ENCODE data around the gene DHX58.
A peak's percentile ranks its signal among the peaks of the same experiment; 100 is the strongest.

Gene DHX58

GRCh38 chr17:42153919-42154742 lies 41.6 kb upstream of the DHX58 start:
- no peak for TF ChIP-seq RAD21 (IDR thresholded peaks at IDR 0.05; ENCODE audit: low read depth)

- TF ChIP-seq MAX (IDR thresholded peaks at IDR 0.05), result no peak
- TF ChIP-seq ZBTB7A (IDR thresholded peaks at IDR 0.05; ENCODE audit: low read depth), result no peak
- TF ChIP-seq FOXM1 (IDR thresholded peaks at IDR 0.05; ENCODE audit: borderline replicate concordance, low read depth), result no peak
- no peak for TF ChIP-seq CEBPB (IDR thresholded peaks at IDR 0.05)
Measured at GRCh38 chr17:42146911-42147607, 34.5 kb upstream of the DHX58 start.

- TF ChIP-seq REST (IDR thresholded peaks at IDR 0.05; ENCODE audit: low read depth) (no peak), NFIC (IDR thresholded peaks at IDR 0.05) (no peak), EGR1 (IDR thresholded peaks at IDR 0.05) (peak; percentile 30; the same call in 1 of the 2 replicates), CREB1 (IDR thresholded peaks at IDR 0.05; ENCODE audit: low read depth) (no peak), TEAD4 (IDR thresholded peaks at IDR 0.05) (peak; percentile 40; the same call in 1 of the 2 replicates)
Measured at GRCh38 chr17:42142371-42142896, 29.9 kb upstream of the DHX58 start.

DNA sequence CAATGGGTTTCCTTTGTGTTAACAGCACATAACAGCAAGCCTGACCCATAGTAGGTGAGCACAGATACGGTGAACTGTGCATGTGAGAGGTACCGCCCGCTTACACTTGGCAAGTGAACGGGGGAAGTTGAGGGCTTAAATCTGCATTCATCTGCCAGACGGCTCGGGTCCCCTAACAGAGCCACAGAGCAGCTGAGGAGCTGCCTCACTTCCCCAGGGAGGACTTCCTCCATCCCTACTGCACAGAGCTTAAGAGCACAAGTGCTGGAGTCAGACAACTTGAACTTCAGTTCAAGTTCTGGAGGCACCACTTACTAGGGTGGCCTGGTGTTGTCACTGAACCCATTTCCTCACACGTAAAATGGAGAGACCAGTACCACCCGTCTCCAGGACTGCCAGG lies 28.9 kb upstream of the DHX58 start:
- no peak for TF ChIP-seq CREB1 (IDR thresholded peaks at IDR 0.05; ENCODE audit: low read depth)
- TF ChIP-seq, protein P1, sequence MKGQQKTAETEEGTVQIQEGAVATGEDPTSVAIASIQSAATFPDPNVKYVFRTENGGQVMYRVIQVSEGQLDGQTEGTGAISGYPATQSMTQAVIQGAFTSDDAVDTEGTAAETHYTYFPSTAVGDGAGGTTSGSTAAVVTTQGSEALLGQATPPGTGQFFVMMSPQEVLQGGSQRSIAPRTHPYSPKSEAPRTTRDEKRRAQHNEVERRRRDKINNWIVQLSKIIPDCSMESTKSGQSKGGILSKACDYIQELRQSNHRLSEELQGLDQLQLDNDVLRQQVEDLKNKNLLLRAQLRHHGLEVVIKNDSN (IDR thresholded peaks at IDR 0.05), result no peak
- no peak for TF ChIP-seq ZBTB7A (IDR thresholded peaks at IDR 0.05; ENCODE audit: low read depth)
- TF ChIP-seq RAD21 (IDR thresholded peaks at IDR 0.05; ENCODE audit: low read depth), result no peak
- no peak for TF ChIP-seq TCF12 (IDR thresholded peaks at IDR 0.05; ENCODE audit: low read depth)
- no peak for TF ChIP-seq TEAD4 (IDR thresholded peaks at IDR 0.05)

DNA sequence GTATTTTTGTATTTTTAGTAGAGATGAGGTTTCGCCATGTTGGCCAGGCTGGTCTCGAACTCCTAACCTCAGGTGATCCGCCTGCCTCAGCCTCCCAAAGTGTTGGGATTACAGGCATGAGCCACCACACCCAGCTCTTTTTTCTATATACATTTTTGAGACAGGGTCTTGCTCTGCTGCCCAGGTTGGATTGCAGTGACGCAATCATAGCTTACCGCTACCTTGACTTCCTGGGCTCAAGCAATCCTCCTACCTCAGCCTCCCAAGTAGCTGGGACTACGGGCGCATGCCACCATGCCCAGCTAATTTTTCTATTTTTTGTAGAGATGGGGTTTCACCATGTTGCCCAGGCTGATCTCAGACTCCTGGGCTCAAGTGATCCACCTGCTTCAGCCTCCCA lies 28.2 kb upstream of the DHX58 start:
- TF ChIP-seq CEBPB (IDR thresholded peaks at IDR 0.05), result peak; percentile 10; the same call in 1 of the 2 replicates

- TF ChIP-seq FOXM1 (IDR thresholded peaks at IDR 0.05; ENCODE audit: borderline replicate concordance, low read depth) (no peak), ZBTB7A (IDR thresholded peaks at IDR 0.05; ENCODE audit: low read depth) (no peak), CREB1 (IDR thresholded peaks at IDR 0.05; ENCODE audit: low read depth) (no peak), TEAD4 (IDR thresholded peaks at IDR 0.05) (no peak), NFIC (IDR thresholded peaks at IDR 0.05) (no peak), EP300 (IDR thresholded peaks at IDR 0.05; ENCODE audit: borderline replicate concordance) (no peak), MAX (IDR thresholded peaks at IDR 0.05) (no peak)
Measured at GRCh38 chr17:42138749-42139492, 26.4 kb upstream of the DHX58 start.

DNA sequence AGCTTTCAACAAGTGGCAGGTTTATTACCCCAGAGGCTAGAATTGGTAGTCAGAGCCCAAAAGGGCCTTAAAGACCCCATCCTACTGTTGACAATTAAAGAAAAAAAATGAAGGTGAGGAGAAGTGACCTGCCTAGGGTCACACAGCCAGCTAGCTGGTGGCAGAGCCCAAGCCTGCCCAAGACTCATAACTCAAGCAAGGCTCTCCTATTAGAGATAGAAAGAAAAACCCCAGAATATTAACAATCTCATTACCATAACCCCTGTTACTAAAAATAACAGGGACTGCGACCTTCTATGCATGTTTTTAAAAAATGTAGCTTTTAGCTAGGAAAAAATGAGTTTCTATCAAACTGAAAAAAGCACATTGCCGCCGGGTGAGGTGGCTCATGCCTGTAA lies 24.1 kb upstream of the DHX58 start:
- TF ChIP-seq NFIC (IDR thresholded peaks at IDR 0.05) (no peak), CEBPB (IDR thresholded peaks at IDR 0.05) (no peak), ZBTB7A (IDR thresholded peaks at IDR 0.05; ENCODE audit: low read depth) (no peak), TAF1 (IDR thresholded peaks at IDR 0.05; ENCODE audit: low read depth) (no peak), TEAD4 (IDR thresholded peaks at IDR 0.05) (no peak), MAX (IDR thresholded peaks at IDR 0.05) (no peak), FOXM1 (IDR thresholded peaks at IDR 0.05; ENCODE audit: borderline replicate concordance, low read depth) (no peak)
- TF ChIP-seq, protein P1 (IDR thresholded peaks at IDR 0.05), result no peak
